H1 (cell line): ENCODE results near the gene SON. TPM values are rescaled to one million over a fixed set of nuclear protein-coding genes. Genes with fewer than 3 reads are reported as not detected.

Experiments used
- CTCF ChIA-PET: fragments of 300-600 bp; sonication (Branson Sonifier 250); formaldehyde crosslinking; loops from one replicate; lab custom pipeline; 2021; ENCODE audit not compliant: partially characterized antibody; lab: Charles Lee
- POLR2A ChIA-PET: fragments of 300-600 bp; sonication (Branson Sonifier 250); formaldehyde crosslinking; loops from one replicate; lab custom pipeline; 2021; ENCODE audit warnings: inconsistent platforms; ENCODE audit not compliant: partially characterized antibody; lab: Charles Lee
- DNase-seq, 2 experiments: peaks; one replicate each; pipeline versions ENCODE4 v3.0.0 to v3.0.0-alpha.2; 2010 to 2022; ENCODE audit warnings: low spot score in 2 of 2, low read depth in 1 of 2, mixed read lengths in 1 of 2
- FAIRE-seq: peaks from 2 replicates; lab custom pipeline; 2011; peaks lifted over from hg19 to GRCh38; lab: Jason Lieb, UNC
- H2AFZ ChIP-seq: 2 replicates; pipeline ENCODE4 v1.8.1; 2012; ENCODE audit warnings: low read length, inconsistent platforms
- H2AK5ac ChIP-seq: 2 replicates; pipeline ENCODE4 v1.6.1; 2013; ENCODE audit warnings: low read depth, low read length
- H2BK120ac ChIP-seq: replicated peaks from 2 replicates; pipeline ENCODE3; 2013; ENCODE audit warnings: low read depth, low read length, inconsistent platforms
- H2BK12ac ChIP-seq: 2 replicates; pipeline ENCODE4 v1.6.1; 2013; ENCODE audit warnings: low read depth, low read length
- H2BK15ac ChIP-seq: 2 replicates; pipeline ENCODE4 v1.6.1; 2013; ENCODE audit warnings: low read length
- H2BK20ac ChIP-seq: 2 replicates; pipeline ENCODE4 v1.6.1; 2013; ENCODE audit warnings: low read length
- H2BK5ac ChIP-seq: 2 replicates; pipeline ENCODE4 v1.6.1; 2013; ENCODE audit warnings: low read depth, low read length
- H3K14ac ChIP-seq: 2 replicates; pipeline ENCODE4 v1.6.1; 2013; ENCODE audit warnings: inconsistent platforms; ENCODE audit not compliant: insufficient read length
- H3K18ac ChIP-seq: 2 replicates; pipeline ENCODE4 v1.6.1; 2013; ENCODE audit warnings: low read length; ENCODE audit errors: extremely low read depth
- H3K23ac ChIP-seq: 2 replicates; pipeline ENCODE4 v1.6.1; 2013; ENCODE audit warnings: inconsistent platforms; ENCODE audit not compliant: insufficient read length
- H3K23me2 ChIP-seq: 2 replicates; pipeline ENCODE4 v1.6.1; 2013; ENCODE audit warnings: low read depth, low read length
- H3K27ac ChIP-seq: 2 replicates; pipeline ENCODE4 v1.6.1; 2011; ENCODE audit warnings: low read depth, low read length, inconsistent platforms
- H3K27me3 ChIP-seq, 4 experiments: replicated peaks in 1 of 4; 1 replicate in 1 of 4; 2 replicates in 3 of 4; pipeline versions ENCODE4 v1.6.1 to v1.8.1; 2011 to 2013; ENCODE audit warnings: low read length in 3 of 4, mild to moderate bottlenecking in 3 of 4, inconsistent platforms in 2 of 4, mixed read lengths in 2 of 4, moderate library complexity in 1 of 4; ENCODE audit not compliant: control insufficient read depth in 3 of 4, insufficient read depth in 3 of 4; ENCODE audit errors: extremely low read depth in 1 of 4
- H3K36me3 ChIP-seq, 4 experiments: 2 replicates each; pipeline versions ENCODE4 v1.6.1 to v1.8.1; 2011 to 2013; ENCODE audit warnings: mild to moderate bottlenecking in 4 of 4, low read length in 3 of 4, moderate library complexity in 2 of 4, control low read depth in 1 of 4, inconsistent platforms in 1 of 4; ENCODE audit not compliant: insufficient read depth in 4 of 4, control insufficient read depth in 2 of 4
- H3K4ac ChIP-seq: replicated peaks from 2 replicates; pipeline ENCODE3; 2013; ENCODE audit warnings: low read length, low read depth, mixed read lengths, inconsistent platforms; ENCODE audit not compliant: insufficient read length
- H3K4me1 ChIP-seq, 4 experiments: replicated peaks in 1 of 4; 1 replicate in 1 of 4; 2 replicates in 3 of 4; pipeline versions ENCODE4 v1.6.1 to v1.8.1; 2011 to 2013; ENCODE audit warnings: low read length in 3 of 4, inconsistent platforms in 2 of 4, mixed read lengths in 1 of 4; ENCODE audit not compliant: insufficient read depth in 4 of 4, control insufficient read depth in 3 of 4
- H3K4me2 ChIP-seq, 2 experiments: 2 replicates each; pipeline versions ENCODE4 v1.6.1 to v1.8.1; 2011 to 2013; ENCODE audit warnings: low read depth in 2 of 2, low read length in 2 of 2, control low read depth in 1 of 2, inconsistent platforms in 1 of 2, mild to moderate bottlenecking in 1 of 2; ENCODE audit not compliant: insufficient read depth in 1 of 2
- H3K4me3 ChIP-seq, 4 experiments: fragments of 200-600, 300-600 bp in 1 of 4; sonication (generic), shearing (Covaris generic), sonication (Bioruptor Twin) in 1 of 4; 2 replicates each; pipeline versions ENCODE4 v1.5.1 to v1.8.1; 2011 to 2016; ENCODE audit warnings: low read length in 4 of 4, low read depth in 3 of 4, control low read depth in 2 of 4, inconsistent platforms in 2 of 4, mild to moderate bottlenecking in 2 of 4, mixed read lengths in 1 of 4, moderate library complexity in 1 of 4; ENCODE audit not compliant: insufficient read depth in 2 of 4; ENCODE audit errors: extremely low read depth in 1 of 4
- H3K56ac ChIP-seq: replicated peaks from 2 replicates; pipeline ENCODE3; 2013; ENCODE audit warnings: low read depth, mild to moderate bottlenecking, mixed read lengths, low read length, inconsistent platforms; ENCODE audit not compliant: insufficient read length
- H3K79me1 ChIP-seq: 2 replicates; pipeline ENCODE4 v1.6.1; 2013; ENCODE audit warnings: low read depth, low read length, control low read depth
- H3K79me2 ChIP-seq, 2 experiments: 2 replicates each; pipeline versions ENCODE4 v1.6.1 to v1.8.1; 2012 to 2013; ENCODE audit warnings: low read length in 2 of 2, mild to moderate bottlenecking in 2 of 2, inconsistent platforms in 1 of 2; ENCODE audit not compliant: insufficient read depth in 2 of 2, control insufficient read depth in 1 of 2
- H3K9ac ChIP-seq, 4 experiments: replicated peaks in 1 of 4; 1 replicate in 1 of 4; 2 replicates in 3 of 4; pipeline versions ENCODE4 v1.6.1 to v1.8.1; 2011 to 2013; ENCODE audit warnings: low read depth in 3 of 4, low read length in 3 of 4, control low read depth in 2 of 4, mild to moderate bottlenecking in 2 of 4, moderate library complexity in 2 of 4, inconsistent platforms in 1 of 4; ENCODE audit errors: extremely low read depth in 1 of 4
- H3K9me3 ChIP-seq, 2 experiments: 2 replicates each; pipeline versions ENCODE4 v1.6.1 to v1.8.1; 2012 to 2013; ENCODE audit warnings: mild to moderate bottlenecking in 2 of 2, moderate library complexity in 2 of 2, control low read depth in 1 of 2, inconsistent platforms in 1 of 2, low read depth in 1 of 2, low read length in 1 of 2, mixed read lengths in 1 of 2; ENCODE audit not compliant: insufficient read depth in 2 of 2
- H4K20me1 ChIP-seq, 2 experiments: replicated peaks in 1 of 2; 2 replicates each; pipeline versions ENCODE3 to v1.8.1; 2011 to 2013; ENCODE audit warnings: inconsistent platforms in 2 of 2, low read length in 2 of 2, mild to moderate bottlenecking in 1 of 2; ENCODE audit not compliant: insufficient read depth in 2 of 2, control insufficient read depth in 1 of 2
- H4K5ac ChIP-seq: 2 replicates; pipeline ENCODE4 v1.6.1; 2013; ENCODE audit warnings: low read length, low read depth, mixed read lengths, inconsistent platforms; ENCODE audit not compliant: insufficient read length
- H4K8ac ChIP-seq: 2 replicates; pipeline ENCODE4 v1.8.0; 2013; ENCODE audit warnings: mild to moderate bottlenecking, moderate library complexity, low read length, inconsistent platforms; ENCODE audit not compliant: insufficient read depth; ENCODE audit errors: extremely low read depth
- H4K91ac ChIP-seq: replicated peaks from 2 replicates; pipeline ENCODE3; 2013; ENCODE audit warnings: low read length, mixed read lengths, inconsistent platforms; ENCODE audit not compliant: insufficient read length
- BACH1 ChIP-seq: IDR thresholded peaks from 2 replicates; pipeline ENCODE4 v1.6.1; 2012; ENCODE audit warnings: low read length, improper control_type of control experiment
- CBX5 ChIP-seq: fragments of 300-800, 300-1000 bp; sonication (generic); IDR thresholded peaks from 2 replicates; pipeline ENCODE4 v1.7.1; 2016; ENCODE audit warnings: antibody characterized with exemption, low read length, low read depth
- CHD1 ChIP-seq: IDR thresholded peaks from 2 replicates; pipeline ENCODE4 v1.6.1; 2012; ENCODE audit warnings: low read depth, low read length, improper control_type of control experiment
- E2F6 ChIP-seq: IDR thresholded peaks from 2 replicates; pipeline ENCODE4 v1.6.1; 2012; ENCODE audit warnings: inconsistent platforms
- EGR1 ChIP-seq: IDR thresholded peaks from 2 replicates; pipeline ENCODE4 v1.6.1; 2011; ENCODE audit warnings: low read depth, low read length, borderline replicate concordance
- JUN ChIP-seq: IDR thresholded peaks from 2 replicates; pipeline ENCODE4 v1.6.1; 2011; ENCODE audit warnings: low read depth, mild to moderate bottlenecking, improper control_type of control experiment, low read length
- PHF8 ChIP-seq: fragments of 200-600 bp; sonication (generic); conservative IDR thresholded peaks from 2 replicates; pipeline ENCODE4 v1.7.1; 2012; ENCODE audit warnings: low read depth, mild to moderate bottlenecking, inconsistent platforms, low read length, moderate library complexity
- SP2 ChIP-seq: IDR thresholded peaks from 2 replicates; pipeline ENCODE4 v1.6.1; 2012; ENCODE audit warnings: mild to moderate bottlenecking, low read length, inconsistent platforms
- SP4 ChIP-seq: IDR thresholded peaks from 2 replicates; pipeline ENCODE4 v1.6.1; 2012; ENCODE audit warnings: low read length, inconsistent platforms
- SUZ12 ChIP-seq: fragments of 200-600 bp; sonication (generic); IDR thresholded peaks from 2 replicates; pipeline ENCODE4 v1.6.1; 2012; ENCODE audit warnings: mild to moderate bottlenecking, inconsistent platforms, low read length, moderate library complexity, mixed read lengths
- TEAD4 ChIP-seq: IDR thresholded peaks from 2 replicates; pipeline ENCODE4 v1.6.1; 2012; ENCODE audit warnings: low read depth, low read length, inconsistent platforms, mixed read lengths
- WGBS, 2 experiments: shearing (Covaris generic) in 1 of 2; methylation state at CpG; one replicate each; pipeline versions ENCODE4 v1.1.6 to v1.1.7; 2013 to 2015; ENCODE audit warnings: low lambda C conversion rate in 2 of 2, mixed read lengths in 2 of 2, inconsistent platforms in 1 of 2, low coverage in 1 of 2, missing lambda C conversion rate in 1 of 2; ENCODE audit not compliant: insufficient replicate concordance in 2 of 2, insufficient coverage in 1 of 2, insufficient read length in 1 of 2; ENCODE audit errors: extremely low coverage in 1 of 2, missing lambda C conversion rate in 1 of 2; 5-methylcytosine and 5-hydroxymethylcytosine counted together
- polyA plus RNA-seq, 7 experiments: library from polyadenylated mRNA; depleted of rRNA in 3 of 7; stranded (reverse) in 5 of 7; unstranded in 2 of 7; fragments of >200 nt in 5 of 7; fragments of 200-250 nt in 2 of 7; gene quantifications; 1 replicate in 5 of 7; 2 replicates in 1 of 7; 4 replicates in 1 of 7; pipeline versions ENCODE4 v1.2.1 to v1.2.3, GENCODE V29; 2011 to 2013; ENCODE audit warnings: missing spikeins in 2 of 7, mixed read lengths in 2 of 7
- total RNA-seq: library from RNA; stranded (reverse); fragmentation: NEBNext Ultra II Directional; extraction: Animal tissue kit (Norgen Biotek cat#: 25700); gene quantifications from 2 replicates; pipeline ENCODE4 v1.2.1, GENCODE V29; 2021

Gene SON
- total and polyA plus RNA-seq, 2 of the 8 experiments (the other 6 are each of a cell fraction or from before 2014, with no cell fraction given) = 122 to 274 TPM

DNA sequence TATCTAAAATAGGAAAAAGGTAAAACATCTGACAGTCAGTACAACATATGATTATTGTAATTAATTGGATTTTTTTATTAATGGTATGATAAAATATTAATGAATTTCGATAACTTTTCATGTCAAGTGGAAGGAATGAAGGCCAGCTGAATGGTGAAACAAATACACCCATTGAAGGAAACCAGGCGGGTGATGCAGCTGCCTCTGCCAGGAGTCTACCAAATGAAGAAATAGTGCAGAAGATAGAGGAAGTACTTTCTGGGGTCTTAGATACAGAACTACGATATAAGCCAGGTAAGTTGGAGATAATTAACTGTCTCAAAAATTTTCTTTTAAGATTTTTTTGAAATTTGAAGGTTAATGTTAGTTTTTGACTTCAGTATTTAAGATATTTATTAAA, 3.2 kb downstream of the SON start:
- Histone ChIP-seq H3K23me2 (peaks cover 10% of the 10 kb centered on the region), H3K27ac (no peak overlapping the region), H3K4ac (no peak overlapping the region), H2AFZ (no peak overlapping the region), H3K79me1 (peaks cover 3% of the 10 kb centered on the region), H3K23ac (no peak overlapping the region), H2BK5ac (no peak overlapping the region), H3K56ac (no peak overlapping the region), H3K4me3 (no peak overlapping the region; a peak in 1 of 8 replicates), H2AK5ac (no peak overlapping the region), H3K14ac (no peak overlapping the region), H3K36me3 (peaks cover 16 to 52% (median 25%) of the 10 kb centered on the region in 4 experiments), H3K9me3 (no peaks in the 10 kb centered on the region), H2BK15ac (no peak overlapping the region), H4K20me1 (peaks cover 15 to 21% of the 10 kb centered on the region in 2 experiments), H4K5ac (no peak overlapping the region), H4K8ac (no peak overlapping the region), H3K4me1 (no peaks in the 10 kb centered on the region; a peak in 2 of 7 replicates), H3K27me3 (no peaks in the 10 kb centered on the region), H2BK120ac (no peak overlapping the region), H4K91ac (no peak overlapping the region), H2BK12ac (no peak overlapping the region), H3K79me2 (peaks cover 54 to 89% of the 10 kb centered on the region in 2 experiments), H2BK20ac (no peak overlapping the region), H3K4me2 (no peak overlapping the region), H3K9ac (no peak overlapping the region), H3K18ac (no peak overlapping the region)
- no peak for TF ChIP-seq CBX5
- no peak for TF ChIP-seq PHF8
- TF ChIP-seq SUZ12 = no peak
- TF ChIP-seq EGR1 = no peak
- TF ChIP-seq JUN = no peak
- no peak for TF ChIP-seq SP4
- TF ChIP-seq BACH1 = no peak
- no peak for TF ChIP-seq CHD1
- no peak for TF ChIP-seq TEAD4
- no peak for TF ChIP-seq E2F6
- TF ChIP-seq SP2 = no peak
- FAIRE-seq (no peak), DNase-seq (no peak)
- POLR2A ChIA-PET = interaction anchor here (0.6 to 1.8 kb wide), 7 partner anchors 8 to 60 kb away, joined by 3 to 5 read pairs (median 3); no protein-coding TSS in a partner anchor
- CTCF ChIA-PET = no interaction called here
- 89% methylated on average over 3 of the region's 3 CpGs; no CpG with 5 or more reads in 1 of the 2 experiments for WGBS, 2 experiments
